Stimulated activated CD4-positive, alpha-beta T cell treated with anti-CD3 and anti-CD28 coated beads, TNF-alpha, amount 100 ng/mL, for 24 hours (primary cell): ENCODE data around the gene ZDHHC5.
A peak's percentile ranks its signal among the peaks of the same experiment; 100 is the strongest.
"Not testable (repeated sequence)": the region's sequence is repeated elsewhere in the genome, so short reads cannot be mapped to it uniquely, and the experiment has no call there.

Source experiments
- DNase-seq, 3 experiments: peaks; one replicate each; pipeline ENCODE4 v3.0.0-alpha.2; 2020; ENCODE audit warnings: low read depth in 3 of 3

The ZDHHC5 gene

DNA sequence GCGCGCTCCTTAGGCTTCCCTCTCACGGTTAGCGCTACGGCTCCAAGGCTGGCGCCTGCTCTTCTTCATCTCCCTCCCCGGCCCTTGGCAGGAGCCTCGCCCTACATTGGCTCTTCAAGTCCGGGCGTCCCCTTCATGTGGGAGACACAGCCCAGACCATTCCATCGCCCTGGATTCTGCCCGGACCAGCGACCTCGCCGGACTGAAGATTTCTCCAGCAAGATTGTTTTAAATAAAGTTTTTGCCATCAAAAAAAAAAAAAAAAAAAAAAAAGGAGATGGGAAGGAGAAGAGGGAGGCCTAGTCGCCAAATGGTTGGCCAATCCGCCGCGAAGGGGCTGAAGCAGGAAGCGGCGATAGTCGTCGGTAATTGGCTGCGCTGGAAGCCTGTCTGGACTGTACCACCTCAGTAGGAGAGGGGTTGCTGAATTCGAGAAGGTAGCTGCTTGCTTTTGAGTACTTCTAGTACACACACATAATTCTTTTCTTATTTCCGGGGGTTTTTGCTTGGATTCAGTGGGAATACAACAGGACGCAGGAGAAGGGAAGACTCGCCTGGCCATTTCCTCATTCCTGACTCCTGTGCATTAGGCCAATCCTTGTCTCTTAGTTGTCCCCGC lies 688 bp upstream of the ZDHHC5 start:
- DNase-seq = peak; percentile 81 to 88 (median 86)

GRCh38 chr11:57668434-57668782 lies 494 bp downstream of the ZDHHC5 start:
- no peak for DNase-seq

DNA sequence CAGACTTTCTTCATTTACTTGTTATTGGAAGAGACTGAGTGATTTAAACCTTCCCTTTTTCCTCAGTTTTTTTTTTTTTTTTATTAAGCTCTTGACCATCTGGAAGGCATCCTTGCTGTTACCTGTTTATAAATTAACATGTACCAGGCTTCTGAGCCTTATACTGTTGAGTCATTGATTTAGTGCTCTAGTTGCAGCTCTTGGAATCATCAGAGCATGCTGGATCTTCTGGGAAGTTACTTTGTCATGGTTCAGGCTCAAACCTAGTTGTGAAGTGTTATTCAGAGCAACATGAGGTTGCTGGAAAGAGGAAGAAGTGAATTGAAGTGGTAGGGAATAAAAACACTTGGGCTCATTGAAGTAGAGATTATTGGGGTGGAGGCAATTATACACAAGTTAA lies 6.3 kb downstream of the ZDHHC5 start:
- no peak for DNase-seq

GRCh38 chr11:57675176-57675941 lies 7.4 kb downstream of the ZDHHC5 start:
- DNase-seq = no peak

- DNase-seq = no peak
Observed at GRCh38 chr11:57679396-57679795, 11.5 kb downstream of the ZDHHC5 start.

DNA sequence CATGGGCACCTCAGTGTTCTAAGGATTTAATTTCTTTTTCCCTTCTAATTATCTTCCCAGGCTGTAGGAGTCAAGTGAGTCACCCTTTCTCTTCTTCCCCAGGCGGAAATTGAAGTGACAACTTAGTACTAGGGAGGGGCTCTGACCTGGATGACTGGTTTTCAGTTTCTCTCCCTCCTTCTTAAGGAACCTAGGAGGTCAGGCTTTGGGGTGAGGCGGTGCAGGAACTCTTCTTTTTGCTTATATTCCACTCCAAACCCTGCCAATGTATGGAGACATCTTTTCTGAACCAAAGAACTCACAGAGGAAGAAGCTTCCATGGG lies 12.6 kb downstream of the ZDHHC5 start:
- DNase-seq = no peak

DNA sequence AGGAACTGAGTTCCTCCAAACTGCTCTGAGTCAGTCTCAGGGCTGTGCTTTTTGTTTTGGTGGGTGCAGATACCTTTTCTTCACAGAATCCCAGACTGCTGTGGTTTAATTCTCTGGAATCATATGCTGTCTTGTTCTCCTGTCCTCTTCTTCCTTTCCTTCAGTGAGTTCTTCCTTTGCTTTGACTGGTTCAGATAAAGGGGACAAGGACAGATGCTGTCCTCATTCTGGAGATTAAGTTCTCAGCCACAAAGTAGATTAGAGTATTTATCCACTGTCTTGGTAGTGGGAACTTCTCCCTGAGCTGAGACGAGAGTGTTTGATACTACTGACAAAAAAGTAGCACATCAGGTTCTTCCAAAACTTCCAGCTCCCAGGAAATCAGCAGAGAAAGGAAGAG lies 13.3 kb downstream of the ZDHHC5 start:
- no peak for DNase-seq

- not testable (repeated sequence) for DNase-seq
Observed at GRCh38 chr11:57690474-57690873, 22.6 kb downstream of the ZDHHC5 start.

DNA sequence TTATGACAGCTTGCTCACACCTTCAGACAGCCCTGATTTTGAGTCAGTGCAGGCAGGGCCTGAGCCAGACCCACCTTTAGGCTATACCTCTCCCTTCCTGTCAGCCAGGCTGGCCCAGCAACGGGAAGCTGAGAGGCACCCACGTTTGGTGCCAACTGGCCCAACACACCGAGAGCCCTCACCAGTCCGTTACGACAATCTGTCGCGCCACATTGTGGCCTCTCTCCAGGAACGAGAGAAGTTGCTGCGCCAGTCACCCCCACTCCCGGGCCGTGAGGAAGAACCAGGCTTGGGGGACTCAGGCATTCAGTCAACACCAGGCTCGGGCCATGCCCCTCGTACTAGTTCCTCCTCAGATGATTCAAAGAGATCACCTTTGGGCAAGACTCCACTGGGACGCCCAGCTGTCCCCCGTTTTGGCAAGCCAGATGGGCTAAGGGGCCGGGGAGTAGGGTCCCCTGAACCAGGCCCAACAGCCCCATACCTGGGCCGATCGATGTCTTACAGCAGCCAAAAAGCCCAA lies 31.0 kb downstream of the ZDHHC5 start:
- no peak for DNase-seq

DNA sequence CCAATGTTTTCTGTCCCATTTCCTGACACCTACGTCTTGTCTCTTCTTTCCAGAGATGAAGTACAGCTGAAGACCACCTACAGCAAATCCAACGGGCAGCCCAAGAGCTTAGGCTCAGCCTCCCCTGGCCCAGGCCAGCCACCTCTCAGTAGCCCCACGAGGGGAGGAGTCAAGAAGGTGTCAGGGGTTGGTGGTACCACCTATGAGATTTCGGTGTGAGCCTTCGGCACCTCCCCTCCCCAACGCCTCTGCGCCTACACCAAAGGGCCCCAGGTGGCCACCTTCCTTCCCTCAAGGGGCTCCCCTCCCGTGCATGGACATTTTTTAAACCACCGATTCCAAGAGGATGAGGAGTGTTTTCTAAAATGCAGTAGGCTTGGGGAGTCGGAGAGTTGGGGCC lies 31.9 kb downstream of the ZDHHC5 start:
- no peak for DNase-seq

DNA sequence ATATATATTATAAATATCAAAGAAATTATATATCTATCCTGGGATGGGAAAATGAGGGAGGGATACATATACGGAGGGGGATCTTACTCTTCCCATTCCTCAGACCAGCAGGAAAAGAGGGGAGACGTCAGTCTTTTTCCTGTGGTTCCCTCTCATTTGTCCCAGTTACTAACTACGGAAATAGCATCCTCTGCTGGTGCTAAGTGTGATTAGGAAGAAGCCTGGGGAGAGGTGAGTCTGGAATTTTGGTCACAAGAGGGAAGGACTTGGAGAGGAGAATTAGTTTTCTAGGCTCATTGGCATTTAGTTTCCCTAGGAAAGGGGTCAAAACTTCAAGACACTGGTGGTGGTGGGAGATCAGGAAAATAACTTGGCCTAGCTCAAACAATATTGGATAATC lies 32.5 kb downstream of the ZDHHC5 start:
- no peak for DNase-seq

- no peak for DNase-seq
Observed at GRCh38 chr11:57703341-57703740, 35.4 kb downstream of the ZDHHC5 start.

DNA sequence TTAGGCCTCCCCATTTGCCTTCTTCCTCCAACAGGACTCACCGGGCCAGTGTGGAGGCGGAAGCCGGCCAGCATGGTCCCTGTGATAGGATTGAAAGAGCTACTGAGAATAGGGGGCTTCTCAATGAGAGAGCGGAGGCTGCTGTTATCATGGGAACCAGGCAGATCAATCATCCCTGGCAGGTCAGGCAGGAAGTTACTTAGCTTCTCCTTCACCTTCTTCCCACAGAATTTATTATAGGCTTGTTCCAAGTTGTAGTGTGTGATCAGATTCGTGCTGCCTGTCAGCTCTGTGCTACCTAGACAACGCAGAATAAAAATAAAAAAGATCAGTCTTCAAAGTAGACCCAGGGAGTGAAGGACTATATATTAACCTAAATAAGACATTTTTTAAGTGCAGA lies 37.0 kb downstream of the ZDHHC5 start:
- DNase-seq = no peak

DNA sequence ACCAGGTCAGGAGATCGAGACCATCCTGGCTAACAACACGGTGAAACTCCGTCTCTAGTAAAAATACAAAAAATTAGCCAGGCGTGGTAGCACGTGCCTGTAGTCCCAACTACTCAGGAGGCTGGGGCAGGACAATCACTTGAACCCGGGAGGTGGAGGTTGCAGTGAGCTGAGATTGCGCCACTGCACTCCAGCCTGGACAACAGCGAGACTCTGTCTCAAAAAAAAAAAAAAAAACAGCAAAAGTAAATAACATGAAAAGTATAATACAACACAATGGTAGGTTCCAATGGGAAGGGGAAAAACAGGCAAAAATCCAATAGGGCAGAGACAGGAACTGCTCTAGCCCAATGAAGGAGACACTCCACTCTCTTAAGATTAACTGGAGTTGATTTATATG lies 37.5 kb downstream of the ZDHHC5 start:
- not testable (repeated sequence) for DNase-seq

GRCh38 chr11:57709802-57710367 lies 42.0 kb downstream of the ZDHHC5 start:
- DNase-seq = no peak

DNA sequence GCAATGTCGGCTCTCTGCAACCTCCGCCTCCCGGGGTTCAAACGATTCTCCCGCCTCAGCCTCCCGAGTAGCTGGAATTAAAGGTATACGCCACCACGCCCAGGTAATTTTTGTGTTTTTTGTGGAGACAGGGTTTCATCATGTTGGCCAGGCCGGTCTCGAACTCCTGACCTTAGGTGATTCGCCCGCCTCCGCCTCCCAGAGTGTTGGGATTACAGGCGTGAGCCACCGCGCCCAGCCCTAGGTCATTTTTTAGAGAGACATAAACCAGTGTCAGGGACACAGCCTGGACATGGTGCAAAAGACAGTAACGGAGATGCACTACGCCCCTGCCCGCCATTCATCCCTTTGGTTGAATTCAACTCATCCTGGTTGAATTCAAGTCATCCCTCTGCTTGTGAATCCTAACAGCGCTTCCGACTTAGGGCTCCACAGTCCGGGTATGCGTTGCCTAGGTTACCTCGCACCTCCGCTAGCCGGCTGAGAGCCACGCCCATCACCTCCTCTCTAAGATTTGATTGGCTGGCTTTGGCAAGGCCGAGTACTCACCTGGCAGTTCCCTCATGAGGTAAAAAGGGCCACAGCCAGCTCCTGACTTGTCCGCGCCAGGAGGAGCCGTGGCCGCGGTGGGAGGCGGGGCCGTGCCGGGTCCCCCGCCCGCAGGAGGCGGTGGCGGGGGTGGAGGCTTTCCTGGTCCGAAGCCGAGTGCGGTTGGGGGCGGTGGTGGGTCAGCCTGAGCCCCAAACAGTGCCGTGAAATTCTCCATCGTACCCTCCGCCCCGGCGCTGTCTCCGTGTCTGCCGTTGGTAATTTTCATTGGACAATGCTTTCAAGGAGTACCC lies 43.7 kb downstream of the ZDHHC5 start, which contains the start of gene MED19:
TSS of gene MED19 (minus strand) at position 802 of the 842 bp plus-strand sequence. CDS start at position 766, 36 bp downstream.
- peak; percentile 54 to 68 (median 58) for DNase-seq

DNA sequence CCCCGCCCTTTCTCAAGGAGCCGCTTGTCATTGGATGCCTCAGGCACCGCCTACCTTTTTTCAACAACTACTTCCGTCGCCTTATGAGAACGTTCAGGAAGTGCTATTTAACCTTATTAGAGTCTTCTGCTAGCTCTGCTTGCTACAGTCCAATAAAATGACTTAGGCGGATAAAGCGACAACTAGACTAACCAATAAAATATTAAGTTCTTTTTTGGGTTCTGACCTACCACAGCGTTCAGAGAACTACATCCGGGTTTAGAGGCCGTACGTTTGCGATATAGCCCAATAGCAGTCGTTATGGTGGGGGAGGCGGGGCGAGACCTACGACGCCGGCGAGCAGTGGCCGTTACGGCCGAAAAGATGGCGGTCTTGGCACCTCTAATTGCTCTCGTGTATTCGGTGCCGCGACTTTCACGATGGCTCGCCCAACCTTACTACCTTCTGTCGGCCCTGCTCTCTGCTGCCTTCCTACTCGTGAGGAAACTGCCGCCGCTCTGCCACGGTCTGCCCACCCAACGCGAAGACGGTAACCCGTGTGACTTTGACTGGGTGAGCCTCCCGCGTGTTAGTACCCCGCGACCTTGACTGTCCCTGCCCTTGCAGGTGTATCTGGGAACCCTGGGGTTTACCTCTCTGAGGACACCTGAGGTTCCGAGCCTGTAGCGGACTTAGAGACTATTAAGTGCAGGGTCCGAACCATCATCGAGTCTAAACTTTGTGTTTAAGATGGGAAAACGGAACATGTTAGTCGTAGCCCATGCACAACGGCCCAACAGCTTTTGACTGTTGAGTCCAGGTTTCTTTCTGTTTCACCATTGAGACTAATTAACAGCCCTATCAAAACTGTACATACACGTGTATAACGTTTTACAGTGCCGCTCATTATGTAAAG lies 44.6 kb downstream of the ZDHHC5 start, which contains the start of gene TMX2:
TSS of gene TMX2 (plus strand) at position 338 of the 895 bp plus-strand sequence. CDS start at position 364, 26 bp downstream.
- DNase-seq = peak; percentile 77 to 88 (median 86)

GRCh38 chr11:57713835-57714234 lies 45.9 kb downstream of the ZDHHC5 start:
- DNase-seq = no peak

DNA sequence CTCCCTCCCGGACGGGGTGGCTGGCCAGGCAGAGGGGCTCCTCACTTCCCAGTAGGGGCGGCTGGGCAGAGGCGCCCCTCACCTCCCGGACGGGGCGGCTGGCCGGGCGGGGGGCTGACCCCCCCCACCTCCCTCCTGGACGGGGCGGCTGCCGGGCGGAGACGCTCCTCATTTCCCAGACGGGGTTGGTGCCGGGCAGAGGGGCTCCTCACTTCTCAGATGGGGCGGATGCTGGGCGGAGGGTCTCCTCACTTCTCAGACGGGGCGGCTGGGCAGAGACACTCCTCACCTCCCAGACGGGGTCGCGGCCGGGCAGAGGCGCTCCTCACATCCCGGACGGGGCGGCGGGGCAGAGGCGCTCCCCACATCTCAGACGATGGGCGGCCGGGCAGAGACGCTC lies 48.8 kb downstream of the ZDHHC5 start:
- DNase-seq = not testable (repeated sequence)

DNA sequence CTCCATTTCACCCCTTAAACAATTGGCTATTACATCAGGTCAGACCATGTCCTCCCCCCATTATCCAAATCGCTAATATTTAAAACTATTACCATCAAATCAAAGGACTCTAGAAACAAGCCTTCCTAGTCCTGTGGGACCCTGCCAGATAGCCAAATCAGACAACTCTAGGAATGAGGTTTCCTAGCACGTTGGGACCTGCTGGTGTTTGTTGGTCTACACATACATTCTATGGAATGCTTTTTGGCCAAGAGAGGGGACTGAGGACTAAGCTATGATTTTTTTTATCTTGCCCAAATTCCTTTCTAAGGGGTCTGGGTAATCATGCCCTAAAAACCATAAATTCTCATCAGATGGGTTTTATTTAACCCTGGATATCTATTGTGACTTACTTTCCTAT lies 59.3 kb downstream of the ZDHHC5 start:
- no peak for DNase-seq

- no peak for DNase-seq
Observed at GRCh38 chr11:57728829-57729228, 60.9 kb downstream of the ZDHHC5 start.
